Activated CD8-positive, alpha-beta memory T cell treated with anti-CD3 and anti-CD28 coated beads for 4 hours (primary cell): ENCODE measurements around the gene PDE4DIP.
"Not testable (repeated sequence)": the region's sequence is repeated elsewhere in the genome, so short reads cannot be mapped to it uniquely, and the experiment has no call there.

Experiments
- DNase-seq, 2 donors: peaks; one replicate each; pipeline ENCODE4 v3.0.0-alpha.2; 2020; ENCODE audit warnings: low read depth in 2 of 2

The PDE4DIP gene

GRCh38 chr1:148844220-148844619 lies at the start of gene PDE4DIP:
PDE4DIP (plus strand) TSS chr1:148844428; CDS start chr1:148844775, 347 bp downstream.
- DNase-seq, result peak; percentile 43 to 49

GRCh38 chr1:148808268-148808928 lies 35.8 kb upstream of the PDE4DIP start:
- not testable (repeated sequence) for DNase-seq

GRCh38 chr1:148808929-148809283 lies 35.3 kb upstream of the PDE4DIP start:
- DNase-seq, result not testable (repeated sequence)

- not testable (repeated sequence) for DNase-seq
Measured at GRCh38 chr1:148822180-148822579, 22.0 kb upstream of the PDE4DIP start.

- DNase-seq, result not testable (repeated sequence)
Measured at GRCh38 chr1:148823822-148824221, 20.4 kb upstream of the PDE4DIP start.

GRCh38 chr1:148825029-148825428 lies 19.2 kb upstream of the PDE4DIP start:
- not testable (repeated sequence) for DNase-seq

GRCh38 chr1:148828531-148828930 lies 15.7 kb upstream of the PDE4DIP start:
- not testable (repeated sequence) for DNase-seq

- not testable (repeated sequence) for DNase-seq
Measured at GRCh38 chr1:148828962-148829361, 15.3 kb upstream of the PDE4DIP start.

GRCh38 chr1:148829365-148829764 lies 14.9 kb upstream of the PDE4DIP start:
- DNase-seq, result not testable (repeated sequence)

- not testable (repeated sequence) for DNase-seq
Measured at GRCh38 chr1:148841262-148841661, 3.0 kb upstream of the PDE4DIP start.

GRCh38 chr1:148844651-148845050 lies 423 bp downstream of the PDE4DIP start:
- DNase-seq, result not testable (repeated sequence)

- not testable (repeated sequence) for DNase-seq
Measured at GRCh38 chr1:148845068-148845467, 840 bp downstream of the PDE4DIP start.

GRCh38 chr1:148850347-148850746 lies 6.1 kb downstream of the PDE4DIP start:
- DNase-seq, result not testable (repeated sequence)

GRCh38 chr1:148850840-148851239 lies 6.6 kb downstream of the PDE4DIP start:
- DNase-seq, result not testable (repeated sequence)

- DNase-seq, result not testable (repeated sequence)
Measured at GRCh38 chr1:148851684-148852083, 7.5 kb downstream of the PDE4DIP start.

GRCh38 chr1:148853363-148853762 lies 9.1 kb downstream of the PDE4DIP start:
- DNase-seq, result not testable (repeated sequence)

GRCh38 chr1:148854063-148854462 lies 9.8 kb downstream of the PDE4DIP start:
- DNase-seq, result not testable (repeated sequence)

- DNase-seq, result not testable (repeated sequence)
Measured at GRCh38 chr1:148855367-148855766, 11.1 kb downstream of the PDE4DIP start.

- not testable (repeated sequence) for DNase-seq
Measured at GRCh38 chr1:148860049-148860448, 15.8 kb downstream of the PDE4DIP start.

- not testable (repeated sequence) for DNase-seq
Measured at GRCh38 chr1:148860579-148861259, 16.5 kb downstream of the PDE4DIP start.

GRCh38 chr1:148862590-148862989 lies 18.4 kb downstream of the PDE4DIP start:
- DNase-seq, result not testable (repeated sequence)

GRCh38 chr1:148868924-148869633 lies 24.9 kb downstream of the PDE4DIP start:
- not testable (repeated sequence) for DNase-seq
